H9 (cell line): ENCODE measurements around the gene SERP1. TPM values are rescaled to one million over a fixed set of nuclear protein-coding genes. Genes with fewer than 3 reads are reported as not detected.

Experiments used
- DNase-seq: peaks from one replicate; pipeline ENCODE4 v3.0.0-alpha.2; 2017
- H2AFZ ChIP-seq: one replicate; pipeline ENCODE4 v1.6.1; 2013; ENCODE audit warnings: mild to moderate bottlenecking, low read length, control low read depth, moderate library complexity
- H2AK5ac ChIP-seq: 2 replicates; pipeline ENCODE4 v1.6.1; 2013; ENCODE audit warnings: low read length, control low read depth, mixed read lengths; ENCODE audit not compliant: insufficient read length
- H2BK120ac ChIP-seq: one replicate; pipeline ENCODE4 v1.6.1; 2013; ENCODE audit warnings: low read depth, mild to moderate bottlenecking, low read length, control low read depth, inconsistent platforms; ENCODE audit not compliant: poor library complexity, severe bottlenecking
- H2BK12ac ChIP-seq: 2 replicates; pipeline ENCODE4 v1.6.1; 2013; ENCODE audit warnings: low read length, control low read depth, mixed read lengths, low read depth; ENCODE audit not compliant: insufficient read length
- H2BK15ac ChIP-seq: 2 replicates; pipeline ENCODE4 v1.6.1; 2013; ENCODE audit warnings: low read depth, low read length, control low read depth
- H2BK20ac ChIP-seq: one replicate; pipeline ENCODE4 v1.6.1; 2013; ENCODE audit warnings: low read depth, mild to moderate bottlenecking, low read length, control low read depth, inconsistent platforms; ENCODE audit not compliant: poor library complexity, severe bottlenecking
- H2BK5ac ChIP-seq: 2 replicates; pipeline ENCODE4 v1.6.1; 2013; ENCODE audit warnings: low read length, control low read depth, mixed read lengths; ENCODE audit not compliant: insufficient read length
- H3K14ac ChIP-seq: 2 replicates; pipeline ENCODE4 v1.6.1; 2013; ENCODE audit warnings: low read length, control low read depth; ENCODE audit not compliant: insufficient read depth
- H3K18ac ChIP-seq: 2 replicates; pipeline ENCODE4 v1.6.1; 2013; ENCODE audit warnings: low read depth, mild to moderate bottlenecking, mixed read lengths, low read length, control low read depth; ENCODE audit not compliant: insufficient read length
- H3K23ac ChIP-seq: 2 replicates; pipeline ENCODE4 v1.6.1; 2013; ENCODE audit warnings: low read length, control low read depth, mixed read lengths, low read depth; ENCODE audit not compliant: insufficient read length
- H3K23me2 ChIP-seq: 2 replicates; pipeline ENCODE4 v1.6.1; 2013; ENCODE audit warnings: low read depth, mild to moderate bottlenecking, mixed read lengths, low read length, control low read depth; ENCODE audit not compliant: insufficient read length, poor library complexity, severe bottlenecking
- H3K27ac ChIP-seq: 2 replicates; pipeline ENCODE4 v1.5.1; 2013; ENCODE audit warnings: low read length, control low read depth, mixed read lengths, low read depth; ENCODE audit not compliant: insufficient read length
- H3K27me3 ChIP-seq: 2 replicates; pipeline ENCODE4 v1.6.1; 2013; ENCODE audit warnings: low read length, control low read depth, inconsistent platforms; ENCODE audit not compliant: insufficient read depth
- H3K4ac ChIP-seq: 2 replicates; pipeline ENCODE4 v1.6.1; 2013; ENCODE audit warnings: low read depth, mild to moderate bottlenecking, control low read depth, inconsistent platforms, low read length, moderate library complexity
- H3K4me1 ChIP-seq: 2 replicates; pipeline ENCODE4 v1.6.1; 2013; ENCODE audit warnings: low read length, control low read depth, inconsistent platforms; ENCODE audit not compliant: insufficient read depth
- H3K4me2 ChIP-seq: 2 replicates; pipeline ENCODE4 v1.6.1; 2013; ENCODE audit warnings: low read length, control low read depth, mixed read lengths; ENCODE audit not compliant: insufficient read length, insufficient read depth
- H3K56ac ChIP-seq: 2 replicates; pipeline ENCODE4 v1.6.1; 2013; ENCODE audit warnings: low read depth, mild to moderate bottlenecking, mixed read lengths, low read length, control low read depth; ENCODE audit not compliant: insufficient read length
- H3K79me1 ChIP-seq: 2 replicates; pipeline ENCODE4 v1.6.1; 2013; ENCODE audit warnings: low read depth, mild to moderate bottlenecking, moderate library complexity, low read length, control low read depth, inconsistent platforms; ENCODE audit not compliant: insufficient read depth, poor library complexity, severe bottlenecking
- H3K79me2 ChIP-seq: 2 replicates; pipeline ENCODE4 v1.6.1; 2013; ENCODE audit warnings: low read length, control low read depth, inconsistent platforms; ENCODE audit not compliant: insufficient read depth
- H3K9ac ChIP-seq: 2 replicates; pipeline ENCODE4 v1.6.1; 2013; ENCODE audit warnings: low read length, control low read depth, mixed read lengths; ENCODE audit not compliant: insufficient read length; ENCODE audit errors: extremely low read depth
- H3K9me3 ChIP-seq: one replicate; pipeline ENCODE4 v1.6.1; 2013; ENCODE audit warnings: low read depth, low read length, inconsistent platforms; ENCODE audit not compliant: control insufficient read depth
- H3T11ph ChIP-seq: one replicate; pipeline ENCODE4 v1.6.1; 2013; ENCODE audit warnings: mild to moderate bottlenecking, low read length, control low read depth, inconsistent platforms
- H4K20me1 ChIP-seq: one replicate; pipeline ENCODE4 v1.6.1; 2013; ENCODE audit not compliant: control insufficient read depth, insufficient read length, insufficient read depth
- H4K5ac ChIP-seq: 2 replicates; pipeline ENCODE4 v1.6.1; 2013; ENCODE audit warnings: low read depth, mild to moderate bottlenecking, mixed read lengths, low read length, control low read depth; ENCODE audit not compliant: insufficient read length
- H4K8ac ChIP-seq: replicated peaks from 2 replicates; pipeline ENCODE4 v1.6.1; 2013; ENCODE audit warnings: low read length, control low read depth, mixed read lengths, low read depth; ENCODE audit not compliant: insufficient read length
- H4K91ac ChIP-seq: 2 replicates; pipeline ENCODE4 v1.6.1; 2013; ENCODE audit warnings: low read depth, mild to moderate bottlenecking, moderate library complexity, mixed read lengths, low read length, control low read depth; ENCODE audit not compliant: insufficient read length
- H3K27ac Mint-ChIP-seq, 3 experiments: 2 replicates in 2 of 3; 3 replicates in 1 of 3; pipeline ENCODE4 v1.8.0; 2020 to 2021; ENCODE audit warnings: mixed read lengths in 3 of 3, mild to moderate bottlenecking in 1 of 3, moderate library complexity in 1 of 3
- H3K27me3 Mint-ChIP-seq: 2 replicates; pipeline ENCODE4 v1.8.0; 2021; ENCODE audit warnings: low read depth, mild to moderate bottlenecking, moderate library complexity, mixed read lengths
- H3K36me3 Mint-ChIP-seq, 3 experiments: 2 replicates in 2 of 3; 3 replicates in 1 of 3; pipeline ENCODE4 v1.8.0; 2020 to 2021; ENCODE audit warnings: low read depth in 3 of 3, mixed read lengths in 3 of 3; ENCODE audit not compliant: insufficient read depth in 1 of 3
- H3K4me1 Mint-ChIP-seq, 2 experiments: 2 replicates each; pipeline ENCODE4 v1.8.0; 2020; ENCODE audit warnings: mixed read lengths in 2 of 2
- H3K4me3 Mint-ChIP-seq, 2 experiments: 2 replicates in 1 of 2; 3 replicates in 1 of 2; pipeline ENCODE4 v1.8.0; 2020 to 2021; ENCODE audit warnings: mild to moderate bottlenecking in 2 of 2, mixed read lengths in 2 of 2, moderate library complexity in 1 of 2
- H3K9me3 Mint-ChIP-seq, 2 experiments: 2 replicates in 1 of 2; 3 replicates in 1 of 2; pipeline ENCODE4 v1.8.0; 2020; ENCODE audit warnings: mild to moderate bottlenecking in 2 of 2, mixed read lengths in 2 of 2, moderate library complexity in 1 of 2
- CTCF ChIP-seq: fragments of 200-600 bp; sonication (generic); conservative IDR thresholded peaks from 3 replicates; pipeline ENCODE4 v1.8.0; 2021; ENCODE audit warnings: antibody characterized with exemption, mild to moderate bottlenecking
- WGBS: extraction: QIAGEN DNeasy Blood & Tissue Kit; methylation state at CpG from one replicate; pipeline ENCODE4 v1.1.7; 2013; ENCODE audit warnings: missing lambda C conversion rate, low lambda C conversion rate, mixed read lengths; ENCODE audit not compliant: insufficient read length; ENCODE audit errors: extremely low coverage; 5-methylcytosine and 5-hydroxymethylcytosine counted together
- total RNA-seq: library from RNA; stranded (reverse); gene quantifications from 2 replicates; pipeline ENCODE4 v1.2.1, GENCODE V29; 2021

Gene SERP1
- total RNA-seq, 1 experiment from 2014 or later = 84.8 TPM

- H3T11ph ChIP-seq = no peak overlapping the region
- Mint-ChIP-seq H3K9me3 (no peaks in the 10 kb centered on the region; a peak in 1 of 5 replicates), H3K4me3 (peak overlapping the region; percentile 84 to 97), H3K4me1 (peaks cover 16 to 19% of the 10 kb centered on the region in 2 experiments), H3K27ac (peak overlapping the region; percentile 90 to 96 (median 92)), H3K27me3 (no peaks in the 10 kb centered on the region; the same call in 1 of the 2 replicates), H3K36me3 (peaks cover 4 to 28% (median 20%) of the 10 kb centered on the region in 3 experiments; a peak in 6 of 7 replicates)
- DNase-seq = no peak
- no peak for TF ChIP-seq CTCF
- H4K91ac ChIP-seq = peak overlapping the region; percentile 5
- no peaks in the 10 kb centered on the region for H3K79me1 ChIP-seq
- no peak overlapping the region for H4K8ac ChIP-seq
- H3K4me1 ChIP-seq = no peaks in the 10 kb centered on the region
- H3K9ac ChIP-seq = peak overlapping the region; percentile 90
- no CpG with 5 or more reads among the region's 54 CpGs for WGBS
- no peaks in the 10 kb centered on the region for H3K23me2 ChIP-seq
- H2BK12ac ChIP-seq = no peak overlapping the region
- no peak overlapping the region for H2BK5ac ChIP-seq
- H3K4me2 ChIP-seq = peak overlapping the region; percentile 76
- H3K18ac ChIP-seq = peak overlapping the region; percentile 88
- no peak overlapping the region for H2AK5ac ChIP-seq
- H3K4ac ChIP-seq = peak overlapping the region; percentile 0; the same call in 1 of the 2 replicates
- no peak overlapping the region for H3K27ac ChIP-seq
- no peak overlapping the region for H3K23ac ChIP-seq
- H4K5ac ChIP-seq = no peak overlapping the region
- no peak overlapping the region for H2BK15ac ChIP-seq
- no peak overlapping the region for H3K56ac ChIP-seq
- H3K79me2 ChIP-seq = peaks cover 19% of the 10 kb centered on the region; the same call in 1 of the 2 replicates
- peak overlapping the region; percentile 83 for H3K14ac ChIP-seq
- H4K20me1 ChIP-seq = no peaks in the 10 kb centered on the region
- no peaks in the 10 kb centered on the region for H3K9me3 ChIP-seq
- no peak overlapping the region for H2AFZ ChIP-seq
- H2BK120ac ChIP-seq = no peak overlapping the region
- no peaks in the 10 kb centered on the region for H3K27me3 ChIP-seq
- H2BK20ac ChIP-seq = no peak overlapping the region
These were observed 674 bp downstream of the SERP1 start for GRCh38 chr3:150545419-150546225.
